Esophagus squamous epithelium (tissue), 5 donors: ENCODE measurements around the gene PITPNB. TPM values are rescaled to one million over a fixed set of nuclear protein-coding genes. Genes with fewer than 3 reads are reported as not detected.
A peak's percentile ranks its signal among the peaks of the same experiment; 100 is the strongest.

Experiments
- DNase-seq: peaks from one replicate; lab custom pipeline; 2025; lab: John Stamatoyannopoulos, UW
- H3K27ac ChIP-seq, 4 donors: fragments of 200-600 bp; sonication (generic); one replicate each; pipeline ENCODE4 v1.5.1; 2016 to 2019; ENCODE audit warnings: mild to moderate bottlenecking in 1 of 4
- H3K27me3 ChIP-seq, 4 donors: fragments of 200-600 bp; sonication (generic); 1 replicate in 3 of 4; 2 replicates in 1 of 4; pipeline versions ENCODE4 v1.5.1 to v1.6.0; 2017 to 2021; ENCODE audit warnings: antibody characterized with exemption in 1 of 4
- H3K36me3 ChIP-seq, 3 donors: fragments of 200-600 bp; sonication (generic); one replicate each; pipeline ENCODE4 v1.5.1; 2016 to 2019
- H3K4me1 ChIP-seq, 3 donors: fragments of 200-600 bp; sonication (generic); one replicate each; pipeline ENCODE4 v1.5.1; 2017 to 2019
- H3K4me3 ChIP-seq, 4 donors: fragments of 200-600 bp; sonication (generic); 1 replicate in 3 of 4; 2 replicates in 1 of 4; pipeline ENCODE4 v1.5.1; 2016 to 2019; ENCODE audit warnings: mild to moderate bottlenecking in 2 of 4, moderate library complexity in 1 of 4
- H3K9me3 ChIP-seq, 3 donors: fragments of 200-600 bp; sonication (generic); one replicate each; pipeline ENCODE4 v1.5.1; 2016 to 2019
- POLR2A ChIP-seq, 4 donors: fragments of 450-650 bp; IDR thresholded peaks; one replicate each; pipeline ENCODE4 v1.6.1; 2017; ENCODE audit warnings: antibody characterized with exemption in 4 of 4, mild to moderate bottlenecking in 4 of 4, moderate library complexity in 3 of 4
- WGBS, 2 donors: methylation state at CpG; one replicate each; pipeline ENCODE4 v1.1.5; 2018; 5-methylcytosine and 5-hydroxymethylcytosine counted together
- intact Hi-C: fragments of 100-400 bp; cut with DNase I; formaldehyde crosslinking; loops from one replicate; pipeline ENCODE4 v1.15.0; 2022
- total RNA-seq, 4 donors: library from RNA; depleted of rRNA; stranded (reverse); fragments of >200 nt; gene quantifications; one replicate each; pipeline ENCODE4 v1.1.0, GENCODE V29; 2016
- TF ChIP-seq, protein P1 (sequence below), 6 experiments: fragments of 450-650 bp in 4 of 6; fragments of 200-600 bp in 2 of 6; sonication (generic) in 2 of 6; IDR thresholded peaks; one replicate each; pipeline ENCODE4 v1.5.1; 2016 to 2019; ENCODE audit warnings: antibody characterized with exemption in 6 of 6, mild to moderate bottlenecking in 4 of 6, moderate library complexity in 4 of 6
- donor health status: DM: yes; HTN: yes; CAD: no.

PITPNB gene
- total RNA-seq, 4 donors from 2014 or later: 26.4 to 68.9 (median 46.4) TPM

DNA sequence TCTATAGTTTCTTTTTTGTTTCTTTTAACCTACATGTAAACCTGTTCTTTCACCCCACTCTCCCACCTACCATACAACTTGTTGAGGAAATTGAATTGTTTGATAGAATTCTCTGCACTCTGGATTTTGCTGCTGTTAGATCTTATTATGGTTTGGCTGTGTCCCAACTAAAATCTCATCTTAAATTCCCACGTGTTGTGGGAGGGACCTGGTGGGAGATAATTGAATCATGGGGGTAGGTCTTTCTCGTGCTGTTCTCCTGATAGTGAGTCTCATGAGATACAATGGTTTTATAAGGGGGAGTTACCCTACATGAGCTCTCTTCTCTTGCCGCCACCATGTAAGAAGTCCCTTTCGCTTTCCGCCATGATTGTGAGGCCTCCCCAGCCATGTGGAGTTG is 15.0 kb upstream of the PITPNB start:
- Histone ChIP-seq H3K27ac (no peak overlapping the region), H3K4me3 (no peak overlapping the region), H3K36me3 (peaks cover 0 to 16% (median 0%) of the 10 kb centered on the region in 3 donors), H3K9me3 (no peaks in the 10 kb centered on the region), H3K4me1 (peaks cover 0 to 18% (median 9%) of the 10 kb centered on the region in 3 donors), H3K27me3 (no peaks in the 10 kb centered on the region)
- intact Hi-C loops: no loop called here
- WGBS, 2 donors: 93 to 95% methylated on average over 5 of the region's 5 CpGs
- TF ChIP-seq POLR2A (IDR thresholded peaks at IDR 0.05): no peak
- TF ChIP-seq, protein P1, sequence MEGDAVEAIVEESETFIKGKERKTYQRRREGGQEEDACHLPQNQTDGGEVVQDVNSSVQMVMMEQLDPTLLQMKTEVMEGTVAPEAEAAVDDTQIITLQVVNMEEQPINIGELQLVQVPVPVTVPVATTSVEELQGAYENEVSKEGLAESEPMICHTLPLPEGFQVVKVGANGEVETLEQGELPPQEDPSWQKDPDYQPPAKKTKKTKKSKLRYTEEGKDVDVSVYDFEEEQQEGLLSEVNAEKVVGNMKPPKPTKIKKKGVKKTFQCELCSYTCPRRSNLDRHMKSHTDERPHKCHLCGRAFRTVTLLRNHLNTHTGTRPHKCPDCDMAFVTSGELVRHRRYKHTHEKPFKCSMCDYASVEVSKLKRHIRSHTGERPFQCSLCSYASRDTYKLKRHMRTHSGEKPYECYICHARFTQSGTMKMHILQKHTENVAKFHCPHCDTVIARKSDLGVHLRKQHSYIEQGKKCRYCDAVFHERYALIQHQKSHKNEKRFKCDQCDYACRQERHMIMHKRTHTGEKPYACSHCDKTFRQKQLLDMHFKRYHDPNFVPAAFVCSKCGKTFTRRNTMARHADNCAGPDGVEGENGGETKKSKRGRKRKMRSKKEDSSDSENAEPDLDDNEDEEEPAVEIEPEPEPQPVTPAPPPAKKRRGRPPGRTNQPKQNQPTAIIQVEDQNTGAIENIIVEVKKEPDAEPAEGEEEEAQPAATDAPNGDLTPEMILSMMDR (IDR thresholded peaks at IDR 0.05): no peak
- DNase-seq: no peak

DNA sequence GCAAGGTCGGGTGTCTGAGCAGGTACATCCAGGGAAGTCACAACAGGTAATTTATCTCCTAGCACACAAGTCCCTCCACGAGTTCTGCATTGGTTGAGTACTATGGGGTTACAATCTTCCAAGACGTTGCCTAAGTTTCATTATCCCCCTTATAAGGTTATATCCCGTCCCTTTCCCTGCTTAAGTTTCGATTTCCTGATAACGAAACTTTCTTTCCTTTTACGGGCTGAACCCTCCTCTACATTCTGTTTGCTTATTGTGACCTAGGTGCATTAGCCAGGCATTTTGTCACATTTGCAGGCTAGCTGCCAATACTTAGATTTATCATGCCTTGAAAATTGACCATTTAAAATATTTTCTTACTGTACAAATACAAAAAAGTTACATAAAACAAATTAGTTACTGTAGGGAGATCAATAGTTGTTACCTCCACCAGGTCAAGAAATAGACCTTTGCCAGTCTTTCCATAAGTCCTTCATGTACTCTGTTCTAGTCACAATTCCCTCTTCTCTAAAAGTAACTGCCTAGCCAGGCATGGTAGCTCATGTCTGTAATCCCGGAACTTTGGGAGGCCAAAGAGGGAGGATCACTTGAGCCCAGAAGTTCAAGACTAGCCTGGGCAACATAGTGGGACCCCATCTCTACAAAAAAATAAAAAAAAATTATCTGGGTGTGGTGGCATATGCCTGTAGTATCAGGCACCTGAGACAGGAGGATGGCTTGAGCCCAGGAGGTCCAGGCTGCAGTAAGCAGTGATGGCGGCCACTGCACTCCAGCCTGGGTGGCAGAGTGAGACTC is 14.3 kb upstream of the PITPNB start:
- TF ChIP-seq POLR2A (IDR thresholded peaks at IDR 0.05): no peak
- TF ChIP-seq, protein P1 (IDR thresholded peaks at IDR 0.05): no peak
- no peak for DNase-seq
- WGBS, 2 donors: 88 to 92% methylated on average over 9 of the region's 9 CpGs
- no peak overlapping the region for H3K4me3 ChIP-seq
- H3K9me3 ChIP-seq: no peaks in the 10 kb centered on the region
- no peak overlapping the region for H3K27ac ChIP-seq
- intact Hi-C loops: no loop called here
- no peaks in the 10 kb centered on the region for H3K27me3 ChIP-seq
- peaks cover 0 to 18% (median 9%) of the 10 kb centered on the region in 3 donors for H3K4me1 ChIP-seq
- peaks cover 0 to 11% (median 0%) of the 10 kb centered on the region in 3 donors for H3K36me3 ChIP-seq

DNA sequence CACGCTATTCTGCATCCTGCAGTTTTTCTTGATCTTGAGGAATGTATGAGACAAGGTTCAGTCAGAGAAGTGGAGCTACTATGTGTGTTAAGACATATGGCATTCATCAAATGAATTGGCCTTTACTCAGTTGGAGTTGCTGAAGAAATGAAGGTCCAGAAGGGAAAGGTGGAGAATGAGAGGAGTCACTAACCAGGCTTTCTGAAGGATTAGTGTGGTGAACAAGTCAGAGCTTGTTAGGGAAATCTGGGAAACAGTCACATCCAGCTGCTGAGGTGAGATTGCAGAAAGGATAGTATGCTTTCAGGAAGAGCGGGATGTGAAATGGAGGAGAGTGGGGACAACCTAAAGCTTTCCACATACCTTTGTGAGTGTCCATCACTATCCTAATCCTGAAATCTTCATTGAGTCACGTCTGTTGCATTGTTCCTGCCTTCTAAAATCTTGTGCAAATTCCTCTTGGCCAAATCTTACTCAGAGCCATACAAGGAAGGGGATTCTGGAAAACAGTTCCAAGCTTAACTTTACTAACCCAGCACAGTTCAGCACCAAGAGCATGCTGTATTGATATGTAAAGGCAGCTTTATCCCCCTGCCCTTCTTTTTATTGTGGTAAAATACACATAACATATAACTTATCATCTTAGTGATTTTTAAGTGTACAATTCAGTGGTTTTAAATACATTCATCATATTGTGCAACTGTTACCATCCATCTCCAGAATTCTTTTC is 11.4 kb upstream of the PITPNB start:
- WGBS, 2 donors: 39 to 40% methylated on average over 3 of the region's 3 CpGs
- Histone ChIP-seq H3K27ac (peak overlapping the region in 1 of 4 donors; percentile 13), H3K36me3 (peaks cover 0 to 6% (median 0%) of the 10 kb centered on the region in 3 donors), H3K4me1 (peaks cover 0 to 18% (median 9%) of the 10 kb centered on the region in 3 donors), H3K9me3 (no peaks in the 10 kb centered on the region), H3K27me3 (no peaks in the 10 kb centered on the region), H3K4me3 (no peak overlapping the region)
- TF ChIP-seq POLR2A (IDR thresholded peaks at IDR 0.05): no peak
- TF ChIP-seq, protein P1 (IDR thresholded peaks at IDR 0.05): no peak
- intact Hi-C loops: no loop called here
- no peak for DNase-seq

DNA sequence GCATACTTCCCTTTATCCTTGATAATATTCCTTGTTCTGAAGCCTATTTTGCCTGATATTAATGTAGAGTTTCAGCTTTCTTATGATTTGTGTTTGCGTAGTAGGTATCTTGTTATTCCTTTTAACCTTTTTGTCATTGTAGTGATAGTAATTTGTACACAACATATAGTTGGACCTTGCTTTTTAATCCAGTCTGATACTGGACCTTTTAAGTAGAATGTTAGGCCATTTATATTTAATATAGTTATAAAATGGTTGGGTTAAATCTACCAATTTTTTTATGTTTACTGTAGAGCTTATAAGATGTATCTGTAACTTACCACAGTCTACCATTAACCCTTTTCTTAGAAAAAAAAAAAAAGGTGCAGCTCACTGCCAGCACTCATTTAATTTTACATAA is 8.6 kb upstream of the PITPNB start:
- peaks cover 0 to 23% (median 0%) of the 10 kb centered on the region in 3 donors for H3K36me3 ChIP-seq
- H3K9me3 ChIP-seq: no peaks in the 10 kb centered on the region
- H3K4me3 ChIP-seq: no peak overlapping the region
- H3K27ac ChIP-seq: no peak overlapping the region
- TF ChIP-seq, protein P1 (IDR thresholded peaks at IDR 0.05): no peak
- no peak for TF ChIP-seq POLR2A (IDR thresholded peaks at IDR 0.05)
- no peak for DNase-seq
- 89 to 96% methylated on average over 1 of the region's 1 CpG for WGBS, 2 donors
- H3K4me1 ChIP-seq: peaks cover 0 to 18% (median 9%) of the 10 kb centered on the region in 3 donors
- intact Hi-C loops: no loop called here
- no peaks in the 10 kb centered on the region for H3K27me3 ChIP-seq

DNA sequence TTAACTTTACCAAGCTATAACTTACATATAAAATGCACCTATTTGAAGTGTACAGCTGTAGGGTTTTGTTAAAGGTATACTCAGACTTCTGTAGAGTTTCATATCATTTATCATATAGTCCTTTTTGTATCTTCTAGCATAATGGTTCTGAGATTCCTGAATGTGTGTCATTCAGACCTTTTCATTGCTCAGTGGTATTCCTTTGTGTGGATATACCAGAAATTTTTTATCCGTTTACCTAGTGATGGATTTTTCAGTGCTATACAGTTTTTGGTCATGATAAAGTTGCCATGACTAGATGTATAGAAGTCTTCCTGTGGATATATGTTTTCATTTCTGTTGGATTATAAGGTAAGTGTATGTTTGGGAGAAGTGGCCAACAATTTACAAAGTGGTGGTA is 6.3 kb upstream of the PITPNB start:
- intact Hi-C loops: no loop called here
- no peaks in the 10 kb centered on the region for H3K27me3 ChIP-seq
- peaks cover 0 to 30% (median 0%) of the 10 kb centered on the region in 3 donors for H3K36me3 ChIP-seq
- no peaks in the 10 kb centered on the region for H3K9me3 ChIP-seq
- DNase-seq: no peak
- no peak overlapping the region for H3K27ac ChIP-seq
- TF ChIP-seq, protein P1 (IDR thresholded peaks at IDR 0.05): no peak
- no peak for TF ChIP-seq POLR2A (IDR thresholded peaks at IDR 0.05)
- H3K4me1 ChIP-seq: peaks cover 0 to 20% (median 12%) of the 10 kb centered on the region in 3 donors
- 96 to 100% methylated on average over 1 of the region's 1 CpG for WGBS, 2 donors
- H3K4me3 ChIP-seq: no peak overlapping the region
